ENCODE measurements around the gene PACC1. TPM values are rescaled to one million over a fixed set of nuclear protein-coding genes. Genes with fewer than 3 reads are reported as not detected.

PACC1 gene
- total and polyA plus RNA-seq, 2 experiments from 2014 or later = 9.4 to 10.4 TPM

DNA sequence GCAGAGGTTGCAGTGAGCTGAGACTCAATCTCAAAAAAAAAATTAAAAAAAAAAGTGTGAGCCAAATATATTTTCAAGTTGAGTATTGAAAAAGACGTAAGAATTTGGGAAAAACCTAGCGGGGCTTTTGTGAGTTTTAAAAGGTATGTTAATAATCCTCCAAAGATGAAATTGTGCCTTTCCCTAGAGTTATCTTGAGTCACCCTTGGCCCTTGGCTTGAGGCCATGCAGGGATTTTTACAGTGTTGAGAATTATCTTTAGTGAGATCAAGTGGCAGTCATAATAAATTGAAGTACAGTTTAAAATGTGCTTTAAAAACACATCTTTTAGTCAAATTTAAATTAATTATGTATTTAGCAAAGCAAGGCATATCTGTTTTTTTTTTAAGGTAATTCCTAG, 96.8 kb downstream of the PACC1 start:
- H3K9me3 ChIP-seq (ENCODE audit: low read depth) = no peaks in the 10 kb centered on the region
- H3K4me2 ChIP-seq = no peak overlapping the region
- H2AFZ ChIP-seq = no peak overlapping the region
- H3K4me1 ChIP-seq (ENCODE audit: insufficient read depth) = no peaks in the 10 kb centered on the region
- WGBS (ENCODE audit: low lambda C conversion rate, missing lambda C conversion rate) = 75% methylated on average over 2 of the region's 2 CpGs
- H3K36me3 ChIP-seq (replicated peaks; ENCODE audit: insufficient read depth, low read depth) = no peaks in the 10 kb centered on the region
- H3K9me2 ChIP-seq (replicated peaks; ENCODE audit: insufficient read depth) = no peaks in the 10 kb centered on the region
- peaks cover 3% of the 10 kb centered on the region for H4K20me1 ChIP-seq (ENCODE audit: insufficient read depth, poor library complexity, severe bottlenecking)
- no peak overlapping the region for H3K4me3 ChIP-seq
- TF ChIP-seq EZH2 (IDR thresholded peaks at IDR 0.05; ENCODE audit: borderline replicate concordance) (no peak), EZH2phosphoT487 (IDR thresholded peaks at IDR 0.05; ENCODE audit: low read depth, severe bottlenecking, unreplicated experiment) (no peak)
- TF ChIP-seq, protein P1, sequence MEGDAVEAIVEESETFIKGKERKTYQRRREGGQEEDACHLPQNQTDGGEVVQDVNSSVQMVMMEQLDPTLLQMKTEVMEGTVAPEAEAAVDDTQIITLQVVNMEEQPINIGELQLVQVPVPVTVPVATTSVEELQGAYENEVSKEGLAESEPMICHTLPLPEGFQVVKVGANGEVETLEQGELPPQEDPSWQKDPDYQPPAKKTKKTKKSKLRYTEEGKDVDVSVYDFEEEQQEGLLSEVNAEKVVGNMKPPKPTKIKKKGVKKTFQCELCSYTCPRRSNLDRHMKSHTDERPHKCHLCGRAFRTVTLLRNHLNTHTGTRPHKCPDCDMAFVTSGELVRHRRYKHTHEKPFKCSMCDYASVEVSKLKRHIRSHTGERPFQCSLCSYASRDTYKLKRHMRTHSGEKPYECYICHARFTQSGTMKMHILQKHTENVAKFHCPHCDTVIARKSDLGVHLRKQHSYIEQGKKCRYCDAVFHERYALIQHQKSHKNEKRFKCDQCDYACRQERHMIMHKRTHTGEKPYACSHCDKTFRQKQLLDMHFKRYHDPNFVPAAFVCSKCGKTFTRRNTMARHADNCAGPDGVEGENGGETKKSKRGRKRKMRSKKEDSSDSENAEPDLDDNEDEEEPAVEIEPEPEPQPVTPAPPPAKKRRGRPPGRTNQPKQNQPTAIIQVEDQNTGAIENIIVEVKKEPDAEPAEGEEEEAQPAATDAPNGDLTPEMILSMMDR (IDR thresholded peaks at IDR 0.05; ENCODE audit: poor library complexity) = no peak
- no peak for DNase-seq (ENCODE audit: low spot score)
- peaks cover 69% of the 10 kb centered on the region for H3K79me2 ChIP-seq
- H3K27ac ChIP-seq = no peak overlapping the region
- H3K27me3 ChIP-seq = no peaks in the 10 kb centered on the region

DNA sequence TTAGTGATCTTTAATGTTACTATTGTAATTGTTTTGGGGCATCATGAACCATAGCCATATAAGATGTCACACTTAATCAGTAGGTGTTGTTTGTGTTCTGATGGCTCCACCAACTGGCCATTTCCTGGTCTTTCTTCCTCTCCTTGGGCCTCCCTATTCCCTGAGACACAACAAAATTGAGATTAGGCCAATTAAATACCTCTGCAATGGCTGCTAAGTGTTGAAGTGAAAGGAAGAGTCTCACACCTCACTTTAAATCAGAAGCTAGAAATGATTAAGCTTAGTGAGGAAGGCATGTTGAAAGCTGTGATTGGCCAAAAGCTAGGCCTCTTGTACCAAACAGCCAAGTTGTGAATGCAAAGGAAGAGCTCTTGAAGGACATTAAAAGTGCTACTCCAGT, 98.8 kb downstream of the PACC1 start:
- Histone ChIP-seq H3K79me2 (peaks cover 80% of the 10 kb centered on the region), H3K36me3 (replicated peaks; ENCODE audit: insufficient read depth, low read depth) (no peaks in the 10 kb centered on the region), H3K4me3 (no peak overlapping the region), H4K20me1 (ENCODE audit: insufficient read depth, poor library complexity, severe bottlenecking) (peaks cover 3% of the 10 kb centered on the region), H3K27me3 (no peaks in the 10 kb centered on the region), H3K4me2 (no peak overlapping the region), H2AFZ (no peak overlapping the region), H3K4me1 (ENCODE audit: insufficient read depth) (no peaks in the 10 kb centered on the region), H3K9me2 (replicated peaks; ENCODE audit: insufficient read depth) (no peaks in the 10 kb centered on the region), H3K27ac (no peak overlapping the region), H3K9me3 (ENCODE audit: low read depth) (no peaks in the 10 kb centered on the region)
- TF ChIP-seq EZH2 (IDR thresholded peaks at IDR 0.05; ENCODE audit: borderline replicate concordance) = no peak
- no peak for TF ChIP-seq EZH2phosphoT487 (IDR thresholded peaks at IDR 0.05; ENCODE audit: low read depth, severe bottlenecking, unreplicated experiment)
- TF ChIP-seq, protein P1 (IDR thresholded peaks at IDR 0.05; ENCODE audit: poor library complexity) = peak; percentile 13
- DNase-seq (ENCODE audit: low spot score) = no peak

DNA sequence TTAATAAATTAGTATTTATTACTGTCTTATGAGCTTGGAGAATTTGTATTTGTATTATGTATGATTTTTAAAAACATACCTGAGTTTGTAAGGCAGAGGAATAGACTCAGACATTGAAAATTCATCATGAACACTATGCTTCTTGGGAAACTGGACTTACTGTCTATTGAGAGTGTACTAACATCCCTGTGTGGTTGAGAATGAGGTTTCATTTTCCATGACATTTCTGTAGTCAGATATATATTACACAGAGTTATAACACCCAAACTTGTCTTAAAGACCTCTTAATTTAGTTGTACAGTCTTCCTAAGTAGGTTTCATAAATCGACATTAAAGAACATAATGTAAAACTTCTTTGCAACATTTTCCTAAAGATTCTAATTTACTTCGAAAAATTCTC, 99.5 kb downstream of the PACC1 start:
- TF ChIP-seq, protein P1 (IDR thresholded peaks at IDR 0.05; ENCODE audit: poor library complexity) = no peak
- TF ChIP-seq EZH2 (IDR thresholded peaks at IDR 0.05; ENCODE audit: borderline replicate concordance) (no peak), EZH2phosphoT487 (IDR thresholded peaks at IDR 0.05; ENCODE audit: low read depth, severe bottlenecking, unreplicated experiment) (no peak)
- H3K27me3 ChIP-seq = no peaks in the 10 kb centered on the region
- no peak overlapping the region for H3K4me2 ChIP-seq
- no peaks in the 10 kb centered on the region for H3K36me3 ChIP-seq (replicated peaks; ENCODE audit: insufficient read depth, low read depth)
- peaks cover 3% of the 10 kb centered on the region for H4K20me1 ChIP-seq (ENCODE audit: insufficient read depth, poor library complexity, severe bottlenecking)
- H3K4me3 ChIP-seq = no peak overlapping the region
- 90% methylated on average over 2 of the region's 2 CpGs for WGBS (ENCODE audit: low lambda C conversion rate, missing lambda C conversion rate)
- H3K4me1 ChIP-seq (ENCODE audit: insufficient read depth) = no peaks in the 10 kb centered on the region
- H3K9me3 ChIP-seq (ENCODE audit: low read depth) = no peaks in the 10 kb centered on the region
- no peak for DNase-seq (ENCODE audit: low spot score)
- H3K27ac ChIP-seq = no peak overlapping the region
- H2AFZ ChIP-seq = no peak overlapping the region
- H3K9me2 ChIP-seq (replicated peaks; ENCODE audit: insufficient read depth) = no peaks in the 10 kb centered on the region
- peaks cover 87% of the 10 kb centered on the region for H3K79me2 ChIP-seq

Small RNAs within 50 kb of the gene (small RNA-seq; reads per million reads assigned to genes)
- not detected for gene SNORA16B

Other genes with a start within 250 kb of the PACC1 start
- 40.2 and 40.5 TPM in 2 replicates for gene PPP2R5A, start 129.5 kb downstream of the PACC1 start, total RNA-seq
- gene PPP2R5A, start 129.5 kb downstream of the PACC1 start, polyA plus RNA-seq = 19.9 and 22.0 TPM in 2 replicates
- gene NENF, start 18.0 kb upstream of the PACC1 start, total RNA-seq = 45.4 and 52.3 TPM in 2 replicates
- 115 and 144 TPM in 2 replicates for gene NENF, start 18.0 kb upstream of the PACC1 start, polyA plus RNA-seq
- gene ATF3, start 193.9 kb upstream of the PACC1 start, total RNA-seq = 128 TPM in 2 replicates
- gene ATF3, start 193.9 kb upstream of the PACC1 start, polyA plus RNA-seq = 129 and 178 TPM in 2 replicates